Endothelial cell of umbilical vein (primary cell): ENCODE data around the gene MOK. TPM values are rescaled to one million over a fixed set of nuclear protein-coding genes. Genes with fewer than 3 reads are reported as not detected.

Source experiments
- BruUV-seq: library from RNA; stranded (reverse); fragments of 400-500 nt; replicated peaks from 2 replicates; lab custom pipeline; 2021; lab: Mats Ljungman, UMichigan
- CTCF ChIA-PET: fragments of 300-600, 350-600 bp; sonication (Branson Sonifier 250); formaldehyde crosslinking; loops from one replicate; lab custom pipeline; 2021; ENCODE audit warnings: antibody characterized with exemption, inconsistent platforms; lab: Charles Lee
- POLR2A ChIA-PET: fragments of 300-600, 350-600 bp; sonication (Branson Sonifier 250); formaldehyde crosslinking; loops from one replicate; lab custom pipeline; 2021; ENCODE audit warnings: antibody characterized with exemption, inconsistent platforms; lab: Charles Lee
- DNase-seq: peaks from one replicate; pipeline ENCODE4 v3.0.0-alpha.2; 2011; ENCODE audit warnings: low read depth, low spot score
- FAIRE-seq: peaks from 2 replicates; lab custom pipeline; 2011; peaks lifted over from hg19 to GRCh38; lab: Jason Lieb, UNC
- H2AFZ ChIP-seq: 2 replicates; pipeline ENCODE4 v1.6.0; 2012; ENCODE audit warnings: low read depth, low read length, control low read depth, inconsistent platforms
- H3K27ac ChIP-seq: 2 replicates; pipeline ENCODE4 v1.5.1; 2011; ENCODE audit warnings: low read depth, mild to moderate bottlenecking, control low read depth, low read length, moderate library complexity; ENCODE audit not compliant: insufficient read depth
- H3K27me3 ChIP-seq, 2 experiments: 2 replicates each; pipeline versions ENCODE4 v1.6.0 to v1.6.1; 2011; ENCODE audit warnings: low read length in 2 of 2, mixed read lengths in 1 of 2; ENCODE audit not compliant: control insufficient read depth in 2 of 2, insufficient read depth in 2 of 2
- H3K36me3 ChIP-seq, 2 experiments: 2 replicates in 1 of 2; 3 replicates in 1 of 2; pipeline ENCODE4 v1.5.1; 2011; ENCODE audit warnings: low read length in 2 of 2, mild to moderate bottlenecking in 1 of 2, moderate library complexity in 1 of 2; ENCODE audit not compliant: control insufficient read depth in 2 of 2, insufficient read depth in 2 of 2; ENCODE audit errors: extremely low read depth in 1 of 2
- H3K4me1 ChIP-seq: 3 replicates; pipeline ENCODE4 v1.5.1; 2011; ENCODE audit warnings: mild to moderate bottlenecking, low read length; ENCODE audit not compliant: control insufficient read depth, insufficient read depth; ENCODE audit errors: extremely low read depth
- H3K4me2 ChIP-seq: 2 replicates; pipeline ENCODE4 v1.6.1; 2011; ENCODE audit warnings: low read length, control low read depth, mixed read lengths; ENCODE audit not compliant: insufficient read depth
- H3K4me3 ChIP-seq, 3 experiments: fragments of 200-600 bp in 1 of 3; sonication (generic), shearing (Covaris generic) in 1 of 3; replicated peaks in 1 of 3; 2 replicates each; pipeline ENCODE4 v1.5.1; 2011 to 2016; ENCODE audit warnings: control low read depth in 3 of 3, low read length in 3 of 3, mild to moderate bottlenecking in 2 of 3, inconsistent platforms in 1 of 3, low read depth in 1 of 3, moderate library complexity in 1 of 3; ENCODE audit not compliant: insufficient read depth in 1 of 3
- H3K79me2 ChIP-seq: 2 replicates; pipeline ENCODE4 v1.6.0; 2012; ENCODE audit warnings: low read length, inconsistent platforms; ENCODE audit not compliant: control insufficient read depth, insufficient read depth
- H3K9ac ChIP-seq: replicated peaks from 2 replicates; pipeline ENCODE3; 2011; ENCODE audit warnings: low read length, control low read depth; ENCODE audit not compliant: insufficient read depth; ENCODE audit errors: extremely low read depth
- H3K9me1 ChIP-seq: replicated peaks from 3 replicates; pipeline ENCODE4 v1.6.0; 2011; ENCODE audit warnings: mild to moderate bottlenecking, low read length; ENCODE audit not compliant: control insufficient read depth, insufficient read depth; ENCODE audit errors: extremely low read depth
- H3K9me3 ChIP-seq: replicated peaks from 2 replicates; pipeline ENCODE4 v1.5.1; 2012; ENCODE audit warnings: low read length, inconsistent platforms; ENCODE audit not compliant: control insufficient read depth, insufficient read depth
- H4K20me1 ChIP-seq: replicated peaks from 2 replicates; pipeline ENCODE3; 2011; ENCODE audit warnings: mild to moderate bottlenecking, low read length; ENCODE audit not compliant: control insufficient read depth, insufficient read depth; ENCODE audit errors: extremely low read depth
- CTCF ChIP-seq, 2 donors: IDR thresholded peaks; 1 replicate in 1 of 2; 2 replicates in 1 of 2; pipeline ENCODE4 v1.5.1; 2011; ENCODE audit warnings: low read length in 2 of 2, mild to moderate bottlenecking in 2 of 2, moderate library complexity in 2 of 2, control low read depth in 1 of 2, inconsistent platforms in 1 of 2, low read depth in 1 of 2; ENCODE audit not compliant: insufficient read depth in 1 of 2; ENCODE audit errors: extremely low read depth in 1 of 2
- EZH2 ChIP-seq: IDR thresholded peaks from 2 replicates; pipeline ENCODE4 v1.6.1; 2012; ENCODE audit warnings: borderline replicate concordance, low read depth, mild to moderate bottlenecking, moderate library complexity, low read length, inconsistent platforms; ENCODE audit not compliant: severe bottlenecking
- FOS ChIP-seq: IDR thresholded peaks from 2 replicates; pipeline ENCODE4 v1.6.1; 2011; ENCODE audit warnings: mild to moderate bottlenecking, low read length, moderate library complexity, borderline replicate concordance; ENCODE audit not compliant: insufficient read depth
- GATA2 ChIP-seq: IDR thresholded peaks from 2 replicates; pipeline ENCODE4 v1.7.0; 2011; ENCODE audit warnings: low read depth, mild to moderate bottlenecking, moderate library complexity, mixed read lengths, low read length; ENCODE audit not compliant: insufficient read length, insufficient read depth
- JUN ChIP-seq: IDR thresholded peaks from 2 replicates; pipeline ENCODE4 v1.6.1; 2011; ENCODE audit warnings: borderline replicate concordance, low read depth; ENCODE audit not compliant: insufficient read length, insufficient read depth
- MAX ChIP-seq: IDR thresholded peaks from 2 replicates; pipeline ENCODE4 v1.6.1; 2011; ENCODE audit not compliant: insufficient read depth, insufficient read length
- MYC ChIP-seq: IDR thresholded peaks from one replicate; pipeline ENCODE4 v1.6.1; 2011; ENCODE audit warnings: mild to moderate bottlenecking, low read depth, low read length
- POLR2A ChIP-seq: IDR thresholded peaks from 2 replicates; pipeline ENCODE4 v1.6.1; 2012; ENCODE audit warnings: low read depth, mild to moderate bottlenecking, control low read depth, low read length
- POLR2AphosphoS5 ChIP-seq: IDR thresholded peaks from 2 replicates; pipeline ENCODE4 v1.6.1; 2012; ENCODE audit warnings: low read depth, mild to moderate bottlenecking, control low read depth, low read length, moderate library complexity; ENCODE audit not compliant: insufficient read depth
- dilution Hi-C: fragments of 300-500 bp; cut with MboI; formaldehyde crosslinking; loops from one replicate; pipeline ENCODE4 v1.15.0; 2019; ENCODE audit warnings: low sequenced_read_pairs; ENCODE audit not compliant: extremely low pct_ligation_motif_present
- intact Hi-C: fragments of 100-400 bp; cut with micrococcal nuclease; formaldehyde crosslinking; loops from one replicate; pipeline ENCODE4 v1.10.0; 2022
- polyA plus RNA-seq, 4 experiments: library from polyadenylated mRNA; depleted of rRNA in 3 of 4; stranded (reverse) in 3 of 4; unstranded in 1 of 4; fragments of >200 nt; gene quantifications; 2 replicates each; pipeline versions ENCODE4 v1.2.1 to v1.2.3, GENCODE V29; 2011 to 2012; ENCODE audit warnings: missing spikeins in 1 of 4
- total RNA-seq: library from RNA; stranded (reverse); gene quantifications from 2 replicates; pipeline ENCODE4 v1.2.3, GENCODE V29; 2021

The MOK gene
- total and polyA plus RNA-seq, 2 donors (not counting 3 experiments of a cell fraction or from before 2014, with no cell fraction given) = 6.1 to 8.6 TPM

GRCh38 chr14:102285106-102285505 is 19.9 kb downstream of the MOK start:
- Histone ChIP-seq H3K27ac (no peak overlapping the region), H4K20me1 (no peaks in the 10 kb centered on the region), H2AFZ (no peak overlapping the region), H3K9me1 (no peaks in the 10 kb centered on the region), H3K9ac (no peak overlapping the region), H3K4me1 (no peaks in the 10 kb centered on the region), H3K9me3 (no peaks in the 10 kb centered on the region), H3K36me3 (no peaks in the 10 kb centered on the region), H3K79me2 (no peaks in the 10 kb centered on the region), H3K4me2 (no peak overlapping the region), H3K27me3 (no peaks in the 10 kb centered on the region), H3K4me3 (no peak overlapping the region)
- ChIA-PET POLR2A (no interaction called here), CTCF (no interaction called here)
- no peak for DNase-seq
- no peak for FAIRE-seq
- TF ChIP-seq CTCF (IDR thresholded peaks at IDR 0.05; ENCODE audit: extremely low read depth in 1 of 2, insufficient read depth in 1 of 2, low read depth in 1 of 2, low read length in 2 of 2) (no peak), GATA2 (no peak), POLR2A (no peak), MAX (no peak)
- dilution Hi-C loops = no loop called here
- intact Hi-C loops = no loop called here
- BruUV-seq = no TSS peak

- no peaks in the 10 kb centered on the region for H3K4me1 ChIP-seq
- intact Hi-C loops (no loop called here), dilution Hi-C loops (no loop called here)
- no peak overlapping the region for H3K4me3 ChIP-seq
- no peak overlapping the region for H2AFZ ChIP-seq
- no TSS peak for BruUV-seq
- POLR2A ChIA-PET = interaction anchor here (0.6 kb wide), 1 partner anchor 16 kb away, joined by 4 read pairs; no protein-coding TSS in a partner anchor
- H3K9me1 ChIP-seq = no peaks in the 10 kb centered on the region
- TF ChIP-seq POLR2A (no peak), POLR2AphosphoS5 (no peak), MYC (no peak), FOS (no peak), JUN (no peak), MAX (no peak), EZH2 (no peak), GATA2 (no peak)
- DNase-seq = peak; percentile 16
- H4K20me1 ChIP-seq = no peaks in the 10 kb centered on the region
- CTCF ChIA-PET = interaction anchor here (0.8 to 1.1 kb wide), 3 partner anchors 10 to 31 kb away, joined by 3 to 6 read pairs (median 4); no protein-coding TSS in a partner anchor
- no peak overlapping the region for H3K27ac ChIP-seq
- H3K9ac ChIP-seq = no peak overlapping the region
- no peaks in the 10 kb centered on the region for H3K36me3 ChIP-seq
- H3K4me2 ChIP-seq = no peak overlapping the region
- H3K79me2 ChIP-seq = no peaks in the 10 kb centered on the region
- no peaks in the 10 kb centered on the region for H3K27me3 ChIP-seq
- H3K9me3 ChIP-seq = no peaks in the 10 kb centered on the region
- no peak for FAIRE-seq
Observed at GRCh38 chr14:102283631-102284129, 21.3 kb downstream of the MOK start.
